COR-L47 (cell line): Measurements from ENCODE around the gene RIPK3.

Source experiments
- DNase-seq: peaks from one replicate; lab custom pipeline; 2025; lab: John Stamatoyannopoulos, UW

The RIPK3 gene

DNA sequence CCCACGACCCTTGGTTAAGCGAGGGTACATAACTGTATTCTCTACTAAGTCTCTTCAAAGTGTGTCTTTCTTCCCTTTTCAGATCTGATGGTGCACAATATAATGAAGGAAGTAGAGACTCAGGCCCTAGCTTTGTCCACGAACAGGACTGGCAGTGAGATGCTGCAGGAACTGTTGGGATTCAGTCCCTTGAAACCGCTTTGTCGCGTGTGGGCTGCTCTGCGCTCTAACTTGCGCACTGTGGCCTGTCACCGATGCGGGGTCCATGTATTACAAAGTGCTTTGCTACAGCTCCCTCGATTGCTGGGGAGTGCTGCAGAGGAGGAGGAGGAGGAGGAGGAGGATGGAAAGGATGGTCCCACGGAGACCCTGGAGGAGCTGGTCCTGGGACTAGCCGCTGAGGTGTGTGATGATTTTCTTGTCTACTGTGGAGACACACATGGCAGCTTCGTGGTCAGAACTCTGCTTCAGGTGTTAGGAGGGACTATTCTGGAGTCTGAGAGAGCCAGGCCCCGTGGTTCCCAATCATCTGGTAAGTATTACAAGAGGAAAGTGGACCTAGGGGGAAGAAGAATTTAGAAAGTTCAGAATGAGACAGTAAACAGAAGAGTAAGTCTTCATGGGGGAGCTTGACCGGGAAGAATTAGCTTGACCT lies 39.3 kb downstream of the RIPK3 start:
- DNase-seq: no peak

DNA sequence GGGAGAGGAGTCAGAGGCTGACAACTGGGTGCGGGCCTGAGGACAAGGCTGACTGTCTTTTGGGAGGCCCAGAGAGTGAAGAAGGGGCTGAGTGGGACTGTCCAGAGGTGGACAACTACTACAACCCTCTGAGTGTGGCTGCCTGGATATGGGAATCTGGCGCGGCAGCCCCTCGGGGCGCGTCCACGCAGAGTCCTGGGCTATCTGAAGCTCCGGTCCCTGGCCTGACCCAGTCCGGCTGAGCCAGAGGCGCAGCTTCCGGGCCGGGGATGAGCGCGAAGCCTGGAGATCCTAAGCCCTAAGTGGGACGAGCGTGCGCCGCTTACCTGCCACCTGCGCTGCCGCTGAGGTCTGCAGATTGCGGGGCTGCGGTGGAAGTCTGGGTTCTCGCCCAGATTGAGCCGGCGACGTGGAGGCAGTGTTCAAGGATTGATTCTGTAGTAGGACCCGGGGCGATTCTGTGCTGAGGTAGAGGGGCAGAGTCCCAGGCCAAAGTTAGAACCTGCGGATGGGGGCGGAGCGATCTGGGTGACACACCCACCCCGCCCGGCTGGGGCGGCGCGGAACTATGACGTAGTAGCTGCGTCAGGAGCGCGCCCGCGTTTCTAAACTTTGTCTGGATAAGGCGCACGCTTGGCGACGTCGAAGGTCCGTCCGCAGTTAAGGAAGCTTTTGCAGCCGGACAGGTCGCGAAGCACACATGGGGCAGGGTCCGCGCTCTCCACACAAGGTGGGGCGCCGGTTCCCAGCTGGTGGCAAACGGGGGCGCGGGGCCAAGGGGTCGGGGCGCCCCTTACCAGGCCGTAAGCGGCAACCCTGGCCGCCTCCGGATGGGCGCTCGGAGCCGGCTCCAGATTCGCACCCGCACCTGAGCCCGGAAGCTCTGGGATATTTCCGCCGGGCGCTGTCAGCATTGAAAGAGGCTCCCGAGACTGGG lies 40.3 kb downstream of the RIPK3 start, which contains the start of the genes DHRS1 and NOP9:
DHRS1 (minus strand) TSS at position 526 of the 937 bp plus-strand sequence. CDS start 674 bp downstream, outside the sequence.
NOP9 (plus strand) TSS at position 596 of the 937 bp plus-strand sequence; CDS start at position 701, 105 bp downstream.
- peak; percentile 79 for DNase-seq

DNA sequence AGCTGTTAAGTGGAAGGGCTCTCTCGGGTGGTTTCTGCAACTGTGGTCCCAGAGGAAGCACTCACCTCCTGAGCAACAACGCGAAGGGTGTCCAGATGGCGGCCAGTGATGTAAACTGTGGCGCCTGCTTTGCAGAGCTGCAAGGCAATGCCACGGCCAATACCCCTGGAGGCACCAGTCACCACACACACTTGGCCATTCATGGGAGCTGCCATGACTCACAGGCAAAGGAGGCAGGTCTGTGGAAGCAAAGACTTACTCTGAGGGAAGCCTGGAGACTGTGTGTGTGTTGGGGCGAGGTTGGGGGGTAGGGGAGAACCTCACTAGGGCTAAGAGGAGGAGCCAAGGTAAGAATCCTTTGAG lies 40.9 kb downstream of the RIPK3 start:
- no peak for DNase-seq

DNA sequence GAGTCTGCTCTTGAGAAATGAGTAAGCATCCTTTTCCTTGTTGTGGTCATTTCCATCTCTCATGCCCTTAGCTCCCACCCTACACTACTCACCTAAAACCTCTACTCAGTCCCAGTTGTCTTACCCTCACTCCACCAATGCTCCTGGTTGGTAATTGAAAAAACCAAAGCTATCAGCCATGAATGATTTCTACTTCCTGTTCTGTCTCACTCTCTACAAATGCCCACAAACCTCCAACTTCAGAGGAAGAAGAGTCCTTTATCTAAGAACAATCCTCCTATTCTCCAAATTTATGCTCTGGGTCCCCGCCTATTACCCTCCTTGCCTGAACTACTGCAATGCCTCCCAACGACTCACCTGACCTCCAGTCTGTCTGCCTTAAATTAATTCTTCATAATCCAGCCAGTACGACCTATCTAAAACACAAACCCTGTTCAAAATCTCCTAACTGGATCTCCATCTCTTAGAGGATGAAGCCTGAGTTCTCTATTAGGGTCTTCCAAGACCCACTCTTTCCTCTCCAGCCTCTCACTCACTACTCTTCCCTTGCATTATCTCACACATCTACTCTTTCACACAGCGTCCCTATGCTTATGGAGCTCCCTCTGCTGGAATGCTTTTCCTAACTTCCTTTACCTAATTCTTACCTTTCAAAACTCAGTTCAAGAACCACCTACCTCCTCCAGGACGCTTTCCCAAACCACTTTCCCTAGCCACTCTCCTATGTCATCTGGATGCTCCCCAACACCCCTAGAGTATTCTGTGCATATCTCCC lies 42.4 kb downstream of the RIPK3 start:
- peak; percentile 23 for DNase-seq

DNA sequence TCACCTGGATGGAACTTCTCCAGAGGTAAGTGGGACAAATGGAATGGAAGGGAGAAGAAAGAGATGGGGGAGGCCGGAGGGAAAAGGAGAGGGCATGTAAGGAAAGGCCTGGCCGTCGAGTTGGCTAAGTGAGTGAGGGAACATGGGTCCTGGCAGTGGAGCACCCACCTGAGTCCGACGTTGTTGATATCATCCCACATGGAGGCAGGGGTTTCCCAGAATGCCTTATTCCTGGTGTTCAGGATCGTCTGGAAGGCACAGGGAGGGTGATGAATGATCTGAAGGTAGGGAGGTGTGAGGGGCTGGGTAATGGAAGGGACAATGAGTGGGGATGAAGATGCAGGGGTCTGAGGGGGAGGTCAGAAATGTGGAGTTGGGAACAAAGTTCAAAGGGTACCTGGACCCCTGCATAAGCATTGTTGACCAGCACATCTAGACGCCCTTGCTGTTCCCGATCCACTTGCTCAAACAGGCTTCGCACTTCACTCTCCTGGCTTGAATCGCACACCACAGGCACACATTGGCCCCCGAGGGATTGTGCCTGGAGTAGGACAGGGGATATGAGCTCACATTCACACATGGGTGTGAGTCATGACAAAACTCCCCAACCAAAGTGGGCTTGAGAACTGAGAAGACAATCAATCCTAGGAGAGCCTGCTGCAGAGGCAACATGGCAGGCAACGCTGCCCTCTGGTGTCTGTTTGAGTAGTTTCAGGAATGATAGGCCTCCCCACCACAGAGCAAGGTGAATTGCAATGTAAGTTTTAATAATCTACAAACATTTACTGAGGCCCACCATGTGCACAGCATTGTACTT lies 43.2 kb downstream of the RIPK3 start:
- DNase-seq: peak; percentile 51

DNA sequence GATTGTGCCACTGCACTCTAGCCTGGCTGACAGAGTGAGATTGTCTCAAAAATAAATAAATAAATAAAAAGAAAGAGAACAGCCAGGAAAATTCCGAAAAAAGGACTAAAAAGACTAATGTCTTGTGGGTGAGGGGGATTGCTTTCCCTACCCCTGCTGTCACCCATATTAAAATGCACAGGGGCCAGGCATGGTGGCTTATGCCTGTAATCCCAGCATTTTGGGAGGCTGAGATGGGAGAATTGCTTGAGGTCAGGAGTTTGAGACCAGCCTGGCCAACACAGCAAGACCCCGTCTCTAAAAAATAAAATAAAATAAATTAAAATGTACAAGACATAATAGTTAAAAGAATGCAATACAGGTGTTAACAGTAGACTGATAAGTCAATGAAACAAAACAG lies 46.3 kb downstream of the RIPK3 start:
- no peak for DNase-seq

DNA sequence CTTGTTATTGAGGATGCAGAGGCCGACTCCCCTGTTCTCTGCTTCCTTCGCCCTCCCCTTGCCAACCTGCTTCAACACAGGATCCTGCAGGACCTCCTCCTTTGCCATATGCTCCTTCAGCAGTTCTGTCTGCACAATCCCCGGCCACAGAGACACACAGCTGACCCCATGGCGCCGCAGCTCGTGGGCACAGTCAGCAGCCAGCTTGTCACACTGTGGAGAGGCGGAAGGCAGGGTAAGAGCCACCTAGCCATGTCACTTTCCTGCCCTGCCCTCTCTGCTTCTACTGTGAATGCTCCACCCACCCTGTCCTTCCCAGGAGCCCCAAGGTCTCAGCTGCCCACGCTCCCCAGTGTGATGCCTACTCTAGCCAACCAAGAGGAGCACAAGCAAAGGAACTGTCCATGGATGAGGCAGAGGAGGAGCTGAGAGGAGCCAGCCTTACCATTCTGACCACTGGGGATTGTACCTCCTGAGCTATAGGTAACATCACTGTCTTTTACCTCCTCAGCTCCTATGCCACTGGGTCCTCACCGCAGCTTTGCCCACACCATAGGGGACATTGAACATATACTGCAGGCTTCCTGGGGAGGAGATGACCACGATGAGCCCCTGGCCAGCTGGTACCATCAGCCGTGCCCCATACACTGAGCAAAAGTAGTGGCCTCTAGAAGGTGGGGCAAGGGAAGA lies 47.5 kb downstream of the RIPK3 start:
- DNase-seq: no peak

DNA sequence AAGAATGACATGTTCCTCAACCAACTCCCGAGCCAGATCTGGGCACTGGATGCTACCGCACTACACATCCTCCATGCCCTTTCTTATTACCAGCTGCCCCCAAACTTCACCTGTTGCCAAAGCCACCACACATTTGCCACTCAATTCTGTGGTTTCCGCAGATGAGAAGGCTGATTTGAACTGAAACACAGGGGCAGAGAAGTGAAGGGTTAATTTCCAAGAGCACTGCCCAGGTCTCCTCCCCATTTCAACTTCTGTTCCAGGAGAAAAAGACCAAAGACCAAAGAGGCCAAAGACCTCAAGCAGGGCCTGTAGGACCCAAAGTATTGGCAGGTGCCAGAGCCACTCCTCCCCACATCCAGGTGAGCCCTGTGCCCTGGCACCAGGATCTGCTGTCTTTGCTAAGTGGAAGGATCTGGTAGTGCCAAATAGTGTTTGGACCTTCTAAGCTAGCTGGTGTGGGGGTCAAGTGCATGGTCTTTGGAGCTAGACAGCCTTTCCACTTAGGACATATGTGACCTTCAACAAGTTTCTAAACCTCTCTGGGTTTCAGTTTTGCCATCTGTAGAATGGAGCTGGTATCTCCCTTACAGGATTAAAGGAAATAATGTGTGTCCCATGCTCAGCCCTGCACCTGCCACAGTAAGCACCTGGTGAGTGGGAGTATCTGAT lies 48.2 kb downstream of the RIPK3 start:
- no peak for DNase-seq

DNA sequence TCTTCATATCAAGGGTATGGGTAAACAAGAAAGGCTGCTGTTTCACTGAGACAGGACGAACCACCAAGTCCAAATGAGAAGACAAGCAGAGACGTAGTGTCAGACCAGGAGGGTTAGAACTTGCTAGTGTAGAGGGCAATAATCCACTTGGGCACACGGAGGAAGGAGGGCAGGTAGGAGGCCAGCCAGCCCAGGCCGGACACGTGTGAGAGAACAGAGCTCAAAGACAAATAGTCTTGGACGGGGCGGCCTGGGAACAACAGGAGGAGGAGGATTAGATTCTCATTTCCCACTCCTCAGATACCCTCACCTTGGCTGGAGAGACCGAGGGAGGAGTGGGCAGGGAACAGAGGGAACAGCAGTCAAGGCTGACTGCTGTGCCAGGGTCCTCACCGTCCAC lies 49.0 kb downstream of the RIPK3 start:
- no peak for DNase-seq

DNA sequence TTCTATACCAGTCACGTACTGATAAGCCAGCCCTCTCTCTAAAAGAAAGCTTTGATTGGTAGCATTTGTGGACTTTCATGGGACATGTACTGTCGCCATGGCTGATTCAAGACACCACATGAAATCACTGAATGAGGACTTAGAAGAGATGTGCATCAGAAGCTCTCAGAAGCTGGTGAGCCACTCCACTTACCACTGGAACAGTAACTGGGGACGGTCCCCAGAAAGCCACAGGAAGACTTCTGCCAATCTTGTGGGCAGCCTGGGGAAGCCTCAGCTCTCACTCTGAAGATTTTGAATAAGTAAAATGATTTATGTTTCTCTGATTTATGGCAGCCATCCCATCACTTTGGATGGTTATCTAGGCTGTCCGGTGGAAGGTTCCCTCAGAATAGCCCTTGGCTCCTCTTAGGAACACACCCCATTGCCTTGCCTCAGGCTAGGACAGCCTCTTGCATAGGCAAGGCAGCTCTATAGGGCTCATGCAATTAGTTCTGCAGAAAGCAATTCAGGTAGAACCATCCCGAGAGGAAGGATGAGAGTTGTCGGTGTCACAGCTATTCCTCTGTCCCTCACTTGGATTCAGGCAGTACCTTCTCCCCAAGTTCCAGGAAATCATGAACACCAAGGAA lies 50.0 kb downstream of the RIPK3 start:
- DNase-seq: no peak

DNA sequence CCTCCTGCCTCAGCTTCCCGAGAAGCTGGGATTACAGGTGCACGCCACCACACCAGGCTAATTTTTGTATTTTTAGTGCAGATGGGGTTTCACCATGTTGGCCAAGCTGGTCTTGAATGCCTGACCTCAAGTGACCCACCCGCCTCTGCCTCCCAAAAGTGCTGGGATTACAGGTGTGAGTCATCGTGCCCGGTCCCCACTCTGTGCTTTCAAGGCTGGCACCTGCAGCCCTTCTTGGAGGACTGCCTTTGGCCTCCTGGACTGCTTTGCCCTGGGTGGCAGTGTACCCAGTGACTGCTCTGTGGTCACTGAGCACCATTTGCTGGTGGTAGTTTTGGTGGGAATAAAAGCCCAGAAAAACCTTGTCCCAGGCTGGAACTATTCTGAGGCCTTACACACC lies 52.8 kb downstream of the RIPK3 start:
- DNase-seq: no peak
